ENCODE measurements around the gene PMM2.
"Not testable (repeated sequence)": the region's sequence is repeated elsewhere in the genome, so short reads cannot be mapped to it uniquely, and the experiment has no call there.

PMM2 gene

GRCh38 chr16:8869212-8869987, 71.8 kb downstream of the PMM2 start (continued):
- TF ChIP-seq ZNF175 (tag by site-specific recombination; IDR thresholded peaks at IDR 0.05) = no peak
- no peak for TF ChIP-seq ZBTB44 (tag by site-specific recombination; IDR thresholded peaks at IDR 0.05)
- TF ChIP-seq ZNF654 (tag by site-specific recombination; IDR thresholded peaks at IDR 0.05; ENCODE audit: low read depth) = no peak
- TF ChIP-seq MEIS1 (CRISPR knock-in tag; IDR thresholded peaks at IDR 0.05; ENCODE audit: borderline replicate concordance) = no peak
- no peak for TF ChIP-seq ZNF600 (tag by site-specific recombination; IDR thresholded peaks at IDR 0.05)
- TF ChIP-seq ZNF2 (tag by site-specific recombination; IDR thresholded peaks at IDR 0.05) = 0 out of 2 replicates have a peak, but pooled peaks have one; percentile 21
- no peak for TF ChIP-seq ZNF837 (tag by site-specific recombination; IDR thresholded peaks at IDR 0.05)
- peak; percentile 96 for TF ChIP-seq ZXDB (tag by site-specific recombination; IDR thresholded peaks at IDR 0.05)
- TF ChIP-seq PRDM1 (tag by site-specific recombination; IDR thresholded peaks at IDR 0.05) = peak; percentile 96
- TF ChIP-seq PRDM6 (tag by site-specific recombination; IDR thresholded peaks at IDR 0.05) = no peak
- TF ChIP-seq ZNF791 (tag by site-specific recombination; IDR thresholded peaks at IDR 0.05) = no peak
- TF ChIP-seq ZNF366 (tag by site-specific recombination; conservative IDR thresholded peaks at IDR 0.05) = peak; percentile 77
- TF ChIP-seq ZNF19 (tag by site-specific recombination; IDR thresholded peaks at IDR 0.05; ENCODE audit: low read depth) = no peak

GRCh38 chr16:8869988-8870241, 72.3 kb downstream of the PMM2 start:
- H3K9me3 ChIP-seq (ENCODE audit: control insufficient read depth, insufficient read depth, low read depth, low read length); H3K27ac ChIP-seq (ENCODE audit: extremely low read depth, low read depth, low read length); POLR2A ChIA-PET; H3K4me1 ChIP-seq (ENCODE audit: control insufficient read depth, insufficient read depth, low read length); H3K4me3 ChIP-seq (ENCODE audit: low read depth, low read length); H3K36me3 ChIP-seq (ENCODE audit: control insufficient read depth in 2 of 2, insufficient read depth in 1 of 2, low read length in 2 of 2): not testable (repeated sequence)
- CTCF ChIA-PET = interaction anchor here (1.0 to 4.5 kb wide), 2 partner anchors 11 to 47 kb away, joined by 4 to 30 read pairs; partner anchors contain the start of gene LITAFD

GRCh38 chr16:8872071-8872470, 74.4 kb downstream of the PMM2 start:
- Histone ChIP-seq H3K27ac (ENCODE audit: extremely low read depth, low read depth, low read length) (no peak overlapping the region), H3K4me1 (ENCODE audit: control insufficient read depth, insufficient read depth, low read length) (peaks cover 3% of the 10 kb centered on the region; the same call in 1 of the 2 replicates), H3K36me3 (ENCODE audit: control insufficient read depth in 2 of 2, insufficient read depth in 1 of 2, low read length in 2 of 2) (no peaks in the 10 kb centered on the region), H3K4me3 (ENCODE audit: low read depth, low read length) (no peak overlapping the region), H3K9me3 (ENCODE audit: control insufficient read depth, insufficient read depth, low read depth, low read length) (no peaks in the 10 kb centered on the region)
- POLR2A ChIA-PET = interaction anchor here (0.7 kb wide), 1 partner anchor 158 kb away, joined by 5 read pairs; no protein-coding TSS in a partner anchor
- no peak for TF ChIP-seq ZNF26 (tag by site-specific recombination; IDR thresholded peaks at IDR 0.05)
- CTCF ChIA-PET = interaction anchor here (0.7 to 4.5 kb wide), 3 partner anchors 9 to 39 kb away, joined by 3 to 30 read pairs (median 3); partner anchors contain the start of gene LITAFD
